ENCODE measurements around the gene KRTAP10-9. TPM values are rescaled to one million over a fixed set of nuclear protein-coding genes. Genes with fewer than 3 reads are reported as not detected.

Gene KRTAP10-9
- total and polyA plus RNA-seq, 2 donors (not counting 1 experiment from before 2014, with no cell fraction given) = not detected

DNA sequence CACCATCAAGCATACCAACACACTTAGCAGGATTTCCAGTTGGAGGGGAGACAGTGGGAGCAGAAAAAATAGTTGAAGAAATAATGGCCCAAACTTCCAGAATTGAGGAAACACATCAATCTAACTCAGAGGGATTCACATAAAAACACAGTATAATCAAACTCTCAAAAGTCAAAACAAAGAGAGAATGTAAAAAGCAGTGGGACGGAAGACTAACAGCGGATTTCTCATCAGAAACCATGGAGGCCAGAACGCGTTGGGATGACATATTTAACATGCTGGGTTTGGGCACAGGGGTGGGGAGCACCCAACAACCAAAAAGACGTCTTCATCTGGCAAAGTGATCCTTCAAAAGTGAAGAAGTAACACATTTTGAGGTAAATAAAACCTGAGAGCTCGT is 7.0 kb upstream of the KRTAP10-9 start:
- Histone ChIP-seq H3K79me2 (ENCODE audit: control insufficient read depth, insufficient read depth, low read length) (no peaks in the 10 kb centered on the region), H4K20me1 (ENCODE audit: control insufficient read depth, extremely low read depth, insufficient read depth, low read length) (no peaks in the 10 kb centered on the region), H3K9ac (ENCODE audit: insufficient read depth, low read length) (no peak overlapping the region), H3K27me3 (ENCODE audit: control insufficient read depth, insufficient read depth, low read length) (no peaks in the 10 kb centered on the region), H3K27ac (ENCODE audit: insufficient read depth, low read length) (no peak overlapping the region), H3K4me2 (ENCODE audit: extremely low read depth, insufficient read depth, low read length) (no peak overlapping the region), H3K4me3 (replicated peaks in 1 of 4; ENCODE audit: control extremely low read depth in 1 of 4, insufficient read depth in 1 of 4, low read depth in 3 of 4, low read length in 4 of 4) (no peak overlapping the region), H2AFZ (ENCODE audit: low read length) (no peak overlapping the region), H3K4me1 (ENCODE audit: control insufficient read depth, extremely low read depth, insufficient read depth, low read length) (no peaks in the 10 kb centered on the region), H3K36me3 (ENCODE audit: control insufficient read depth, insufficient read depth, low read length) (no peaks in the 10 kb centered on the region), H3K9me3 (ENCODE audit: control insufficient read depth, insufficient read depth, low read depth, low read length) (no peaks in the 10 kb centered on the region)
- no peak for DNase-seq (ENCODE audit: low read depth in 2 of 2)
- no peak for TF ChIP-seq CTCF (conservative IDR thresholded peaks at IDR 0.05 in 1 of 2, IDR thresholded peaks at IDR 0.05 in 1 of 2; ENCODE audit: low read depth in 1 of 2, low read length in 2 of 2)
- no peak for TF ChIP-seq EZH2 (IDR thresholded peaks at IDR 0.05; ENCODE audit: low read length, missing control alignments)

- no peaks in the 10 kb centered on the region for H4K20me1 ChIP-seq (ENCODE audit: control insufficient read depth, extremely low read depth, insufficient read depth, low read length)
- H3K4me1 ChIP-seq (ENCODE audit: control insufficient read depth, extremely low read depth, insufficient read depth, low read length) = no peaks in the 10 kb centered on the region
- DNase-seq (ENCODE audit: low read depth in 2 of 2) = no peak
- H3K4me2 ChIP-seq (ENCODE audit: extremely low read depth, insufficient read depth, low read length) = no peak overlapping the region
- H3K9ac ChIP-seq (ENCODE audit: insufficient read depth, low read length) = no peak overlapping the region
- no peaks in the 10 kb centered on the region for H3K79me2 ChIP-seq (ENCODE audit: control insufficient read depth, insufficient read depth, low read length)
- no peaks in the 10 kb centered on the region for H3K27me3 ChIP-seq (ENCODE audit: control insufficient read depth, insufficient read depth, low read length)
- H3K36me3 ChIP-seq (ENCODE audit: control insufficient read depth, insufficient read depth, low read length) = no peaks in the 10 kb centered on the region
- no peak overlapping the region for H2AFZ ChIP-seq (ENCODE audit: low read length)
- no peak overlapping the region for H3K27ac ChIP-seq (ENCODE audit: insufficient read depth, low read length)
- no peaks in the 10 kb centered on the region for H3K9me3 ChIP-seq (ENCODE audit: control insufficient read depth, insufficient read depth, low read depth, low read length)
- no peak for TF ChIP-seq CTCF (conservative IDR thresholded peaks at IDR 0.05 in 1 of 2, IDR thresholded peaks at IDR 0.05 in 1 of 2; ENCODE audit: low read depth in 1 of 2, low read length in 2 of 2)
- TF ChIP-seq EZH2 (IDR thresholded peaks at IDR 0.05; ENCODE audit: low read length, missing control alignments) = no peak
- H3K4me3 ChIP-seq (replicated peaks in 1 of 4; ENCODE audit: control extremely low read depth in 1 of 4, insufficient read depth in 1 of 4, low read depth in 3 of 4, low read length in 4 of 4) = no peak overlapping the region
Observed at GRCh38 chr21:44623575-44623974, 3.3 kb upstream of the KRTAP10-9 start.

DNA sequence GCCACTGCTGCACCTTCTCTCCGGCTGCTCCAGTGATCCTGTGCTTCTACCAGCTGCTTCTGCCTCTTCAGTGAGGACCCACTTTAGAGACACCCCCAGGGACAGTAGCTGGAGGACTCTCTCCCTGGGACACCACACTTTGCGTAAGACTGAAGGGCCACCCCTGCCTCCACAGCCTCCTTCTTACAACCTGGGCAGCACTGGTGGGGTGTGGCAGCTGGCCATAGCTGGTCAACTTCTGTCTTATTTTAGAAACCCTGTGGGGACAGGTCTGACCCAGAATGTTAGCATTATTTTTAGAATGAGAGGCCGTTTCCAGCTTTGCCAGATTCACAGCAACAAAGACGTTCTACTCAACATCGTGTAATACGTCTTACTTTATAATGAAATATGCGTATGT is 1.1 kb upstream of the KRTAP10-9 start:
- H4K20me1 ChIP-seq (ENCODE audit: control insufficient read depth, extremely low read depth, insufficient read depth, low read length) = no peaks in the 10 kb centered on the region
- H3K27me3 ChIP-seq (ENCODE audit: control insufficient read depth, insufficient read depth, low read length) = no peaks in the 10 kb centered on the region
- no peak overlapping the region for H3K4me2 ChIP-seq (ENCODE audit: extremely low read depth, insufficient read depth, low read length)
- no peak overlapping the region for H2AFZ ChIP-seq (ENCODE audit: low read length)
- no peaks in the 10 kb centered on the region for H3K36me3 ChIP-seq (ENCODE audit: control insufficient read depth, insufficient read depth, low read length)
- no peaks in the 10 kb centered on the region for H3K79me2 ChIP-seq (ENCODE audit: control insufficient read depth, insufficient read depth, low read length)
- H3K9ac ChIP-seq (ENCODE audit: insufficient read depth, low read length) = no peak overlapping the region
- no peak overlapping the region for H3K4me3 ChIP-seq (replicated peaks in 1 of 4; ENCODE audit: control extremely low read depth in 1 of 4, insufficient read depth in 1 of 4, low read depth in 3 of 4, low read length in 4 of 4)
- no peaks in the 10 kb centered on the region for H3K9me3 ChIP-seq (ENCODE audit: control insufficient read depth, insufficient read depth, low read depth, low read length)
- H3K4me1 ChIP-seq (ENCODE audit: control insufficient read depth, extremely low read depth, insufficient read depth, low read length) = no peaks in the 10 kb centered on the region
- TF ChIP-seq CTCF (conservative IDR thresholded peaks at IDR 0.05 in 1 of 2, IDR thresholded peaks at IDR 0.05 in 1 of 2; ENCODE audit: low read depth in 1 of 2, low read length in 2 of 2) (no peak), EZH2 (IDR thresholded peaks at IDR 0.05; ENCODE audit: low read length, missing control alignments) (no peak)
- no peak overlapping the region for H3K27ac ChIP-seq (ENCODE audit: insufficient read depth, low read length)
- DNase-seq (ENCODE audit: low read depth in 2 of 2) = no peak

All from fibroblast of lung (primary cell).